ENCODE data around the gene KCNQ1OT1.

KCNQ1OT1 gene

GRCh38 chr11:2701230-2701629 is 1.4 kb upstream of the KCNQ1OT1 start:
- no peak for DNase-seq

DNA sequence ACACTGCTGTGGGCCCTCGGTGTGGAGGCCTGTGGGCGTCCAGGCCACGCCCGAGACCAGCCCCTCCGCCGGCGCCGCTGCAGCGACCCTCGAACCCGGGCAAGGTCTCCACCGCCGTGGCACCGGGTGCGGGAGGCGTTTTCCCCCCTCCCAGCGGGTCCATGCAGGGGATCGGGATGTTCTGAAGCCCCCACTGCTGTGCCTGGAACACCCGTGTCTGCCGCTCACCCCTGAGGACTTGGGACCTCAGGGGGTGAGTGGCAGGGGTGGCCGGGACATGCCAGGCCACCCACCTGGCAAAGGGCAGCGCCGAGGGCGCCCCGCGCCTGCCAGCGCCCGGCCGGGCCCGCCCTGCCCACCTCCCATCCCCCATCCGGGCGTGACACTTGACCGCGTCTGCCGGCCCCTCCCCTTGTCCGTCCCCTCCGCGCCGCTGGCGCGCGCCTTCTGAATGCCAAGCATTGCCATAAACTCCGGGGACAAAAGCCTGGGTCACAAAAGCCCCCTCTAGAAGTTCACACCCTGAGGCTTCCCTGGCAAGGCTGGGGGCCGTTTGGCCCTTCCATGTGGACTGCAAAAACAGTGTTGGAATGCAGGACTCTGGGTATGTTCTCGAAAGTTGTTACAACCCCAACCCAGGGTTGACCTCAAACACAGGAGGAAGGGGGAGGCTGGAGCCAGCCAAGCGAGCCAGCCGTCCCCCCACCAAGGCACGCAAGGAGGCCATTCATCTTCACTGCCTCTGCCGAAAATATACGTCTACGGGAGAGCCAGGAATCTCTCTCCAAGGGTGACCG is 819 bp upstream of the KCNQ1OT1 start:
- DNase-seq = peak; percentile 55 to 62

DNA sequence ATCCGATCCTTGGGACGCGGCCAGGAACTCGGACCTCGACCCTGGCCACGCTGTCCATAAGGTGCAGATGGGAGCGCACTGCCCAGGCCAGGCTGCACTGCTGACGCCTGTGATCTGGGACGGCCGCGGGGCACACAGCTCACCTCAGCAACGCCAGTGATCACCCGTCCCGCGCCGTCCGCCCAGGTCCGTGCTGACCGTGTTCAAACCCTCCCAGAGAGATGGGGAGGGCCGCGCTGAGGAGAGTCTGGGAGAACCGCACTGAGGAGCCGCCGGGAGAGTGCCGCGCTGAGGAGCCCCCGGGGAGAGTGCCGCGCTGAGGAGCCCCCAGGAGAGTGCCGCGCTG is 636 bp downstream of the KCNQ1OT1 start:
- DNase-seq = peak; percentile 32 to 35

- DNase-seq = no peak
Measured at GRCh38 chr11:2698386-2699184, 1.2 kb downstream of the KCNQ1OT1 start.

- no peak for DNase-seq
Measured at GRCh38 chr11:2697866-2698265, 1.9 kb downstream of the KCNQ1OT1 start.

DNA sequence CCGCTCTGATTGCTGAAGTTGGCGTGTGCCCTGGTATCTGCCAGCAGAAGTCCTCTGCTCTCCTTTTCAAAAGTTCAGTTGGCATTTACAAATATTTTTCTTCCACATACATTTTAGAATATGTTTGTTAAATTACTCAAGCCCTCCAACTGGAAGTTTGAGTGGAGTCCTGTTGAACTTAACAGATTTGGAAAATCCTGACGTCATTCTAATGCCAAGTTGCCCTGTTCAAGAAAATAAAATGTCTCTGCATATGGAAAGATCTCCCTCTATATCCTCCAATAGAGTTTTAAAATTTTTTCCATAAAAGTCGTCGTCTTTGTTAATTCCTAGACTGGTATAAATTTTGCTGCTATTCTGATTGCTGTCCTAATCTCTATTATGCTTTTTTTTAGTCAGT is 3.3 kb downstream of the KCNQ1OT1 start:
- no peak for DNase-seq

- DNase-seq = no peak
Measured at GRCh38 chr11:2694995-2695939, 4.5 kb downstream of the KCNQ1OT1 start.

DNA sequence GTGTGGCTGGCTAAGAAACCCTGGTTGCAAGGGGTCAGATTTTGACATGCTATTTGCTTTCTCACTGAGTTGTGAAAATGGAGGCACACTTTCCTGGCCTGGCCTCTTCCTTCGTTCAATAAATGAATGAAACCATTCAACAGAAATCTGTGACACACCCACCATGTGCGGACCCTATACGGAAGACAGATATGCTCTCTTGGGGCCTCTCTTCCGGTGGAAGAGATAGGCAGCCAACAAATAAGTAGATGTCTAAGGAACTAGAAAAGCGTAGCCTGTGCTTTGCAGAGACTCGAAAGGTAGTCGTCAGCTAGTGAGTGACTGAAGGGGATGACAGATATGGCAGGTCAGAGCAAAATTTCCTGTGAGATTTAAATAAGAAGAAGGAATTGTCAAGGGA is 5.3 kb downstream of the KCNQ1OT1 start:
- no peak for DNase-seq

DNA sequence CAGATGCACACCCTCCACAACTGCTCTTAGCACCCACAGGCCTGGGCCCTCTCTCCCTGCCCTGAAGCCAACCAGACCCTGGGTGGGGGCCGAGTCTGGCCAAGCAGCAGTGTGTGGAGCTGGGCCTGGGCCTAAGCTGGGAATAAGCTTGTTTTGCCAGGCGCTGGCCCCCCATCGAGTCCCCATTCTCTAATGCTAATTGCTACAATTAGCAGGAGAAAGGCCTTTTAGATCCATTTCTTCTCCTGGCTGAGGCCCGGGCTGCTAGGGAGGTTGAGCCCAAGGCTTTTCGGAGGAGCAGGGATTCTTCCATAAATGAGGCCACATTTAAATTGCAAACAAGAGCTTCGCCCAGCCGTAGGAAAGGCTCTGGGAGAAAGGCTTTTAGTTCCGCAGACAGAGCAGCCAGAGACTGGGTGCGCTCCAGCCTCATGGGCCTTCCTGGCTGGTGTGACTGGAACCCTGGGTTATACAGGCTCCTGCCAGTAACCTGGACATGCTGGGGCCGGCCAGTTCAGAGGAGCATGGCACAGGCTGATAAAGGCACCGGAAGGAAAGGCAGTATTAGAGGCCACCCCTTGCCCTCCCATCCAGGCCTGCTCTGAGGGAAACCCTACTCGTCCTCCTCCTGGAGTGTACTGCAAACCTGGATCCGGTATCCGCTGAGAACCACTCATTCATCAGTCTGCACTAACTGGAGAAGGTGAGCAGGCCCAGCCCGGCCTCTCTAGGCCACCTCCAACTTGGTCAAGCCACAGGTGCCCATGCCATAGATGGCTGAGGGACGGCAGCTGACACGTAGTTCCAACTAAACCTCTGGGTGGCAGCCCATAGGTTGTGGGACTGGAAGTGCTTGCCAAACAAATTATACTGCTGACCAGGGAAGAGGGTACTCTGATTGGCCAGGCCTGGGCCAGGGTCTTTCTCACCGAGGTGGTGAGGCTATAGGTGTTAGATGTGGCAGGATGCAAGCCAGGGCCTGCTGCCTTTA is 6.2 kb downstream of the KCNQ1OT1 start:
- DNase-seq = no peak

DNA sequence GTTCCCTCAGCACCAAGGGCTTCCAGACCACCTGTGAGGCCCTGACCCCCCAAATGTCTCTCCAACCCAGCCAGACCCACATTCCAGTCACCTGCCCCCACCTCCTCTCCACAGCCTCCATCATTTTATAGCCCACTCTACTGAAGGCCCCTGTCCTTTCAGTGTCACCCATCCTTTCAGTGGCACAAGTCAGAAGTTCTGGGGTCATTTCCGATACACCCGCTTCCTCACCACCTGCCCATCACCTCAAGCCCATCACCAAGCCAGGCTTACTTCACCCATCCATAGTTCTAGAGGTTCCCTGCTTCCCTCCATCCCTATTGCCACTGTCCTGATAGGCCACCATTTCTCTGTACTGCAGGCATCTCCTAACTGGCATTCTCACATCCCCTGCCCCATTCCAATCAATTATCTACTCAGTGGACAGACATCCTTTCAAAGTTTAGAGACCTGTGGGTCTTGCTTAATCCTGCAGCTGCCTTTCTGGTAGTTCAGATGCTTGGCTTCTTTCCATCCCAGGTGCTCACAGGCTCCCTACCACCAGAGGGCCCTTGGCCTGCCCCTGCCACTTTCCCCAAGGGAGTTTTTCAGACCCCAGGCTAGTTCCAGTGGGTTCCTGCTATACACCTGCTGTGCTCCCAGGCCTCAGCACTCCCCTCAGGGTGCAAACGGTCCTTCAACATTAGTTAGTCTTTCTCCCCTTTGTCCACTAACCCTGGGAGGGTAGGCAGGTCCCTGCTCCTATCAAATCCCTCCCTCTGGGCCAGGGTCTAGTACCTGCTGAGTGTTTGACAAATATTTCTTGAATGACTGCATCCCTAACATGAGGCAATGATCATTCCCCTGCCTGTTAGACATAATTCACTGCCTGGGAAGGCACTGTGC is 7.6 kb downstream of the KCNQ1OT1 start:
- no peak for DNase-seq

- DNase-seq = no peak
Measured at GRCh38 chr11:2691355-2691761, 8.4 kb downstream of the KCNQ1OT1 start.

GRCh38 chr11:2690596-2691354 is 9.0 kb downstream of the KCNQ1OT1 start:
- DNase-seq = no peak

GRCh38 chr11:2689651-2690575 is 9.9 kb downstream of the KCNQ1OT1 start:
- no peak for DNase-seq

DNA sequence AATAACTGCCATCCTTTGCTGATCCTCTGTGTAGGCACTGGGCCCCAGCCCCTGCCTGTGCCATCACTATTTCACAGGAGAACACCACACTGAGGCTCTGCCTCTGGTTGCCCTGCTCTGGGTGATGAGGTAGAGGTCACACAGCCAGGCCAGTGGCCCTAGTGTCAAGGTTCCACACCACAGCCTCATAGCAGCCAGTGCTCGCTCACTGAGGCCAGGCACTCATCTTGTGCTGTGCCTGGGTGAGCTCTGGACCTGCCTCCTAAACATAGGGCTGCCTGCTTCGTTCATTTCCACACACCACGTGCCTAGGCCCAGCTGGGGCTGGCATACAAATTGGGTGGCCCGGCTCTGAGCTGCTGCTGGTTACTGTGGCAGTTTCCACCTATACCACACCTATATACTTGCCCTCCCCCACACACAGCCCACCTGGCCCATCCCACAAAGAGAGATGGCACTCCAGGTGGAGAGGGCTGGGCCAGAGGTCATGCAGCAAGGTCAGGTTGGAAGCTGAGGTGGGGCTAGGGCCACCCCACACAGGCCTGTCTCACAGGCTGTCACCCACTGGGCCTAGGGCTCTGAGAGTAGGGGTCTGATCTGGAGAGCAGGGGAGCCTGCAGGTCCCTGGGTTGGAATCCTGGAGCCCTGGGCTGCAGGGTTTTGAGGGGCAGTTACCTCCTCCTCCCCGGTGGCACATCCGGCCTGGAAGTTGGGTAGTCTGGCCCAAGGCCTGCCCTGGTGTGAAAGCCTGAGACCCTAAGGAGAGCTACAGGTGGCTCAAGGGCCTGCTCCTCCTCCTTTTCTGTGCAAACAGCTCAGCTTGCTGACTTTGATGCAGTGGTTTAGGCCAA is 11.2 kb downstream of the KCNQ1OT1 start:
- no peak for DNase-seq

DNA sequence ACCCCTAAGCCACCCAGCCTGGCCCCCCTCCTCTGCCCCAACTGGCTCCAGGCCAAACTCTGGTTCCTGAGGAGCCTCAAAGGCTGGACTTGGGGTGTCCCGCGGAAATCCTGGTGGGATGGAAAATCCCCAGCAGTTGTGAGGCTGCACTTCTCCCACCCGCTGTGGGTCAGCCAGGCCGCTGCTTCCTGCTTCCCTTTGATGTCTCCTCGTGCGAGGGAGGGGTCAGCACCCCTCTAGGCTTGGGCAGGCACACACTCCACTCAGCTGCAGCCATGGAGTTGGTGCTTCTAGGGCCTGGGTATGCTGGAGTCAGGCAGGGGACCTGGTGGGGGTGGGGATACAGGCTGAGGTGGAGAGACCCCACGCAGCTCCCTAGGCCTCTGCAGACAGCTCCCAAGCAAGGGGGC is 12.0 kb downstream of the KCNQ1OT1 start:
- no peak for DNase-seq

DNA sequence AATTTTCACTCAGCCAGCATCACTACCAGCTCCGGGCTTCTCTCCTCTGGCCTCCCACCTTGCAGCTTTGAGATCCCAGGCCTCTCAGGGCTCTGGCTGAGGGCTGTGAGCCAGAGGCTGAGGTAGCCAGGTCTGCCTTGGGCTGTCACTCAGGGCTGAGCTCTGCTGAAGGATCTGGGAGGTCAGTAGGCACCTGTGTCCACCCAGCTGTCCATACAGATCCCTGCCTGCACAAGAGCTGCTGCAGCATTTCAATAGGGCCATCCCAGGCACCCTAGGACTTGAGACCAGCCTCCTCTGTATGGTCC is 12.6 kb downstream of the KCNQ1OT1 start:
- no peak for DNase-seq

DNA sequence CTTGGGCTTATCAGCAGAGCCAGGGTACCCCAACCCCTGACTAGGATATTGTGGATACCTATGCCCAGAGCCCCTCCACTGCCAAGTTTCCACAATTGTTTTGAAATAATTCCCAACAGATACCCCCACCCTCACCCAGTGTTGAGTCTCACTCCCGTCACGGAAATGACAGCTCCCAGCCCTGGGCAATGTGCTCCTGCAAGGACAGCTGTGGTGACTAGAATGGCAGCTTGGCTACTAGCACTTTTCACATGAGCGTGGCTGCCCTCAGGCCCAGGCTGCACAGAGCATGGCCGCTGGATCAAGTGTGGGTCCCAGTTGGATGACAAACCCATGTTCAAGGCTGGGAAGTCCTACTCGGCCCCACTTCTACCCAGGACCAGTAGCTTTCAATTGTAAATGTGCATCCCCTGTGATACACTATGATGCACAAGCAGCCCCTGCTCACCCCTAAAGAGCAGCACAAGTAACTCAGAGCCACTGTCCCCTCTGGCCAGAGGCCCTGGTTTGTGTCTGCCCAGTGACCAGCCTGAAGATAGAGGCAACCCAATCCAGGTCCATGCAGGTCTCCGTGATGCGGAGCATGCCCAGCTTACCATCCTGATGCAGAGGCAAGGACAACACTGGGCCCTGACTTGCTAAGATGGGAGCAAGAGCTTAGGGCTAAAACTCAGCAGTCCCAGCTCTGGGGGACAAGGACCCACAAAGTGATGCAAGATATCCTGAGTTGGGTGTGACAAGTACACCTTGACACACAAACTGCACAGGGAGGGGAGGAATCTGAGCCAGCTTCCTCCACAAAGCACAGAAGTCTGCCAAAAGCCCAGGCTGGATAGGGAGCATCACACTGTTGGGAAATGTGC is 13.2 kb downstream of the KCNQ1OT1 start:
- DNase-seq = no peak

All from activated T-cell treated with anti-CD3 and anti-CD28 coated beads, Interleukin-2, amount 50 U/mL, for 48 hours (primary cell).